SH-SY5Y (cell line): ENCODE data around the gene CSGALNACT2.

Source experiments
- GATA2 ChIP-seq: IDR thresholded peaks from 2 replicates; pipeline ENCODE4 v1.6.1; 2011; ENCODE audit warnings: mild to moderate bottlenecking, low read depth, low read length
- GATA3 ChIP-seq: IDR thresholded peaks from 2 replicates; pipeline ENCODE4 v1.6.1; 2011; ENCODE audit warnings: low read depth, mild to moderate bottlenecking, low read length, moderate library complexity

CSGALNACT2 gene

GRCh38 chr10:43117777-43118583 is 20.3 kb upstream of the CSGALNACT2 start:
- TF ChIP-seq GATA3 (no peak), GATA2 (no peak)

GRCh38 chr10:43118631-43119415 is 19.4 kb upstream of the CSGALNACT2 start:
- TF ChIP-seq GATA2: no peak
- no peak for TF ChIP-seq GATA3

DNA sequence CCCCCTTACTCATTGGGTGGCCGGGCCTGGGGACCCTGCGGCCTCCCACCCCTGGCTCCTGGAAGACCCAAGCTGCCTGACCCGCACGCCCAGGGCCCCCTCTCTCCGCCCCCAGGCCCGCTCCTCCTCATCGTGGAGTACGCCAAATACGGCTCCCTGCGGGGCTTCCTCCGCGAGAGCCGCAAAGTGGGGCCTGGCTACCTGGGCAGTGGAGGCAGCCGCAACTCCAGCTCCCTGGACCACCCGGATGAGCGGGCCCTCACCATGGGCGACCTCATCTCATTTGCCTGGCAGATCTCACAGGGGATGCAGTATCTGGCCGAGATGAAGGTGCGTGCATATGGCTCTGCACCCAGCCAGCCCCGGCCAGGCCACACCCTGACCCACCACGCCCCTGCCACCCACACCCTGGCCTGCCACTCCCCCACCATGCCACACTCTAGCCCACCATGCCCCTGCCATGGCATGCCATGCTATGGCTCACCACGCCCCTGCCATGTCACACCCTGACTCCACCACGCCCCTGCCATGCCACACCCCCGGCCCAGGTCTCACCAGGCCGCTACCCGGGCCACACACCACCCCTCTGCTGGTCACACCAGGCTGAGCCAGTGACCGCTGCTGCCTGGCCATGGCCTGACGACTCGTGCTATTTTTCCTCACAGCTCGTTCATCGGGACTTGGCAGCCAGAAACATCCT is 18.7 kb upstream of the CSGALNACT2 start:
- TF ChIP-seq GATA2: no peak
- TF ChIP-seq GATA3: no peak

DNA sequence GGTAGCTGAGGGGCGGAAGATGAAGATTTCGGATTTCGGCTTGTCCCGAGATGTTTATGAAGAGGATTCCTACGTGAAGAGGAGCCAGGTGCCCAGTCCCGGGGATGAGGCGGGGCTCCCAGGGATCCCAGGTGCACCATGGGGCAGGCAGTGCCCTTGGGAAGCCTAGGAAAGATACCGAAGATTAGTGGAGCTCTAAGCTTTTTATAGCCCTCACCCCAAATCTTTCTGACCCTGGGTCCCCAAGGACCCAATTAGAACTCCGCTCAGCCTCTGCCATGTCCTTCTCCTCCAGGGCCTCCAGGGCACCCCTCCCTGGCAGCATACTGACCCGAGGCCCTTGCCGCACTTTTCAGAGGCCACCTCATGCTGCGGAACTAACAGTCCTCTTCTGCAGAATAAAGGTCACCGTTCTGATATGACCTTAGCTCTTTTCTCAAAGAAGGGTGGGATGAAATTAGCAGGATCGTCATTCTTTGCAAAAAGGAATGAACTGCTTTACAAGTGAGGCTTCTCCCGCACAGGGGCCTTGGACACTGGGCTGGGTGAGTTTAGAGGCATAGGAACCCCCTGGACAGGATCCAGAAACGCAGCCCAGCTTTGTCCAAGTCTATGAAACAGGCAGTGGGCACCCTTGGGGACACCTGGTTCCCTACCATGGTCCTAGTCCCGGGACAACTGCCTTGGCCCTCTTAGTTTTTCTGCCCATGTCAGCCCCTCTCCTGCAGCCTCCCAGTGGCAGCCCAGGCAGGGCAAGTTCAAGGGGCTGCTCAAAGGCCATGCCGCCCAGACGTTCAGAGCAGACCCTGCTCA is 17.9 kb upstream of the CSGALNACT2 start:
- TF ChIP-seq GATA2 (no peak), GATA3 (no peak)

- TF ChIP-seq GATA2 (no peak), GATA3 (no peak)
Measured at GRCh38 chr10:43120929-43121314, 17.3 kb upstream of the CSGALNACT2 start.

- no peak for TF ChIP-seq GATA2
- TF ChIP-seq GATA3: no peak
Measured at GRCh38 chr10:43121444-43121843, 16.8 kb upstream of the CSGALNACT2 start.

DNA sequence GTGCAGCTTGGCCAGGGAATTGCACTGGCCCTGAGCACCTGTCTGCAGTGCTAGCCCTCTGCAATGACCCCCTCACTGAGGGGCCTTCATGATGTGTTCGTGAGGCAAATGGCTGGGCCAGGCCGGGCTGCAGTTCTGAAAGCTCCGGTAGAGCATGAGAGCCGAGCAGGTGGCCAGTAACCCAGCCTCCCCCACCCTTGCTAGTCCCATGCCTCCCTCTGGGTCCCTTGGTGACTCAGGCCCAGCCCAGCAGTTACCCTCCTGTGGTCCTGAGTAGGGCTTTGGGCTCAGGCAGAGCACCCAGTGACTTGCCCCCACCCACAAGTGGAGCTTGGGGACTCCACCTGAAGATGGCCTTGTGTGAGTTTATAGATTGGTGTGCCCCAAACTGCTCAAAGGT is 16.1 kb upstream of the CSGALNACT2 start:
- TF ChIP-seq GATA3 (no peak), GATA2 (no peak)

DNA sequence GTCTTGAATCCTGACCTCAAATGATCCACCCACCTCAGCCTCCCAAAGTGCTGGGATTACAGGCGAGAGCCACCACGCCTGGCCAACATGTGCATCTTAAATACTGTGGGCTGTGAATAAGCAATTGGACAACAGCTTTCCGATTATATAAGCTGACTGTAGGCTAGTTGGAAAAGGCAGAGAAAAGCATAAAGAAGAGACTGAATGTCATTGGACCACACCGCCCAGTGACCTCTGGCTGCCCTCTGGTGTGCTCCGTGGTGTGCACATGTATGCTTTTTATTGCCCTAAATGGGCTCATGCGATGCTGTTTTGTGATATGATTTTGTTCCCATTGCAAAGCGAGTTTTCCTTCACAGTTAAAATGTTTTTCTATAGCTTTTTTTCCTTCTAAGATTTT is 15.4 kb upstream of the CSGALNACT2 start:
- TF ChIP-seq GATA2 (no peak), GATA3 (no peak)

GRCh38 chr10:43123361-43124093 is 14.7 kb upstream of the CSGALNACT2 start:
- TF ChIP-seq GATA2: no peak
- no peak for TF ChIP-seq GATA3

GRCh38 chr10:43124094-43124521 is 14.1 kb upstream of the CSGALNACT2 start:
- TF ChIP-seq GATA2: no peak
- no peak for TF ChIP-seq GATA3

GRCh38 chr10:43124574-43125273 is 13.5 kb upstream of the CSGALNACT2 start:
- TF ChIP-seq GATA2 (no peak), GATA3 (no peak)

- no peak for TF ChIP-seq GATA2
Measured at GRCh38 chr10:43125274-43125845, 12.9 kb upstream of the CSGALNACT2 start.
